ENCODE results near the gene CDC123.

- TF ChIP-seq CTCF (tag by site-specific recombination; IDR thresholded peaks at IDR 0.05) = no peak
- TF ChIP-seq ZNF202 (tag by site-specific recombination; IDR thresholded peaks at IDR 0.05; ENCODE audit: borderline replicate concordance) = no peak
- TF ChIP-seq TCF7L2 (IDR thresholded peaks at IDR 0.05; ENCODE audit: borderline replicate concordance, low read depth, low read length) = no peak
- no peak for TF ChIP-seq ZBTB10 (tag by site-specific recombination; IDR thresholded peaks at IDR 0.05)
- no peak for TF ChIP-seq ZNF513 (tag by site-specific recombination; IDR thresholded peaks at IDR 0.05)
- TF ChIP-seq ZBTB21 (tag by site-specific recombination; IDR thresholded peaks at IDR 0.05) = no peak
- no peak for TF ChIP-seq ZNF239 (tag by site-specific recombination; IDR thresholded peaks at IDR 0.05)
- TF ChIP-seq ZNF600 (tag by site-specific recombination; IDR thresholded peaks at IDR 0.05) = no peak; the same call in 1 of the 2 replicates
- no peak for TF ChIP-seq ZNF488 (tag by site-specific recombination; IDR thresholded peaks at IDR 0.05)
- TF ChIP-seq ZNF510 (tag by site-specific recombination; IDR thresholded peaks at IDR 0.05; ENCODE audit: insufficient replicate concordance) = no peak
- no peak for TF ChIP-seq ZBTB11 (tag by site-specific recombination; conservative IDR thresholded peaks at IDR 0.05; ENCODE audit: low read depth)
- TF ChIP-seq ZNF324 (tag by site-specific recombination; IDR thresholded peaks at IDR 0.05) = no peak
- TF ChIP-seq EGR2 (tag by site-specific recombination; IDR thresholded peaks at IDR 0.05; ENCODE audit: low read depth) = no peak
- no peak for TF ChIP-seq ZNF629 (tag by site-specific recombination; IDR thresholded peaks at IDR 0.05)
These were observed 683 bp downstream of the CDC123 start for GRCh38 chr10:12196531-12197211.

Data from HEK293 (cell line).